Mesenchymal stem cell (in vitro differentiated cells and primary cell): ENCODE data around the gene IFITM1.
A peak's percentile ranks its signal among the peaks of the same experiment; 100 is the strongest.
"Not testable (repeated sequence)": the region's sequence is repeated elsewhere in the genome, so short reads cannot be mapped to it uniquely, and the experiment has no call there.

ENCODE experiments used
- DNase-seq: peaks from one replicate; pipeline ENCODE4 v3.0.0-alpha.2; 2013
- H2AFZ ChIP-seq: one replicate; pipeline ENCODE4 v1.6.1; 2013; ENCODE audit warnings: low read depth, mild to moderate bottlenecking, control low read depth, inconsistent platforms, low read length, moderate library complexity
- H2AK5ac ChIP-seq: 2 replicates; pipeline ENCODE4 v1.6.1; 2013; ENCODE audit warnings: low read length, moderate library complexity, mild to moderate bottlenecking, inconsistent platforms; ENCODE audit not compliant: severe bottlenecking
- H2BK120ac ChIP-seq: one replicate; pipeline ENCODE4 v1.6.1; 2013; ENCODE audit warnings: low read depth, mild to moderate bottlenecking, inconsistent platforms, low read length, moderate library complexity
- H2BK12ac ChIP-seq, 2 experiments: one replicate each; pipeline ENCODE4 v1.6.1; 2013; ENCODE audit warnings: inconsistent platforms in 2 of 2, low read length in 2 of 2, mild to moderate bottlenecking in 2 of 2, moderate library complexity in 2 of 2, control low read depth in 1 of 2
- H2BK15ac ChIP-seq: one replicate; pipeline ENCODE4 v1.6.1; 2013; ENCODE audit warnings: mild to moderate bottlenecking, low read depth, inconsistent platforms; ENCODE audit not compliant: poor library complexity, severe bottlenecking
- H2BK5ac ChIP-seq: 2 replicates; pipeline ENCODE4 v1.6.1; 2013; ENCODE audit warnings: low read depth, mild to moderate bottlenecking, low read length, control low read depth, inconsistent platforms; ENCODE audit not compliant: poor library complexity, severe bottlenecking
- H3K14ac ChIP-seq, 2 experiments: one replicate each; pipeline ENCODE4 v1.6.1; 2013; ENCODE audit warnings: inconsistent platforms in 2 of 2, low read length in 2 of 2, control low read depth in 1 of 2, mild to moderate bottlenecking in 1 of 2, moderate library complexity in 1 of 2
- H3K18ac ChIP-seq, 2 experiments: one replicate each; pipeline ENCODE4 v1.6.1; 2013; ENCODE audit warnings: inconsistent platforms in 2 of 2, low read length in 2 of 2, control low read depth in 1 of 2, low read depth in 1 of 2, mild to moderate bottlenecking in 1 of 2
- H3K23ac ChIP-seq, 2 experiments: one replicate each; pipeline ENCODE4 v1.6.1; 2013; ENCODE audit warnings: inconsistent platforms in 2 of 2, low read length in 2 of 2, mild to moderate bottlenecking in 2 of 2, moderate library complexity in 2 of 2, control low read depth in 1 of 2
- H3K27ac ChIP-seq: 2 replicates; pipeline ENCODE4 v1.5.1; 2013; ENCODE audit warnings: mild to moderate bottlenecking, moderate library complexity, low read length, control low read depth, inconsistent platforms; ENCODE audit not compliant: poor library complexity, severe bottlenecking
- H3K27me3 ChIP-seq, 2 experiments: 2 replicates each; pipeline versions ENCODE4 v1.6.1 to v1.7.0; 2013; ENCODE audit warnings: low read length in 2 of 2, mild to moderate bottlenecking in 2 of 2, moderate library complexity in 2 of 2, control low read depth in 1 of 2, inconsistent platforms in 1 of 2; ENCODE audit not compliant: control insufficient read depth in 1 of 2, insufficient read depth in 1 of 2
- H3K36me3 ChIP-seq, 2 experiments: 2 replicates each; pipeline versions ENCODE4 v1.6.1 to v1.7.0; 2013; ENCODE audit warnings: low read length in 2 of 2, control low read depth in 1 of 2, inconsistent platforms in 1 of 2, low read depth in 1 of 2, mild to moderate bottlenecking in 1 of 2; ENCODE audit not compliant: insufficient read depth in 2 of 2, control insufficient read depth in 1 of 2
- H3K4ac ChIP-seq, 2 experiments: one replicate each; pipeline ENCODE4 v1.6.1; 2013; ENCODE audit warnings: inconsistent platforms in 2 of 2, low read length in 2 of 2, mild to moderate bottlenecking in 2 of 2, moderate library complexity in 2 of 2, control low read depth in 1 of 2, low read depth in 1 of 2
- H3K4me1 ChIP-seq: 2 replicates; pipeline ENCODE4 v1.6.1; 2013; ENCODE audit warnings: low read depth, low read length, control low read depth; ENCODE audit not compliant: control insufficient read depth, insufficient read depth
- H3K4me2 ChIP-seq: 2 replicates; pipeline ENCODE4 v1.6.1; 2013; ENCODE audit warnings: low read length, mild to moderate bottlenecking, inconsistent platforms; ENCODE audit not compliant: poor library complexity, severe bottlenecking
- H3K4me3 ChIP-seq, 2 experiments: 2 replicates each; pipeline versions ENCODE4 v1.5.1 to v1.7.0; 2013; ENCODE audit warnings: low read length in 2 of 2, mild to moderate bottlenecking in 2 of 2, control low read depth in 1 of 2, low read depth in 1 of 2; ENCODE audit not compliant: insufficient read depth in 1 of 2
- H3K79me1 ChIP-seq: replicated peaks from 2 replicates; pipeline ENCODE4 v1.6.1; 2013; ENCODE audit warnings: mild to moderate bottlenecking, control low read depth, low read length, inconsistent platforms; ENCODE audit not compliant: poor library complexity, severe bottlenecking
- H3K9ac ChIP-seq: 2 replicates; pipeline ENCODE4 v1.7.0; 2013; ENCODE audit warnings: mild to moderate bottlenecking, low read length, moderate library complexity
- H3K9me3 ChIP-seq: 2 replicates; pipeline ENCODE4 v1.7.0; 2013; ENCODE audit warnings: mild to moderate bottlenecking, low read length; ENCODE audit not compliant: control insufficient read depth
- H4K8ac ChIP-seq: one replicate; pipeline ENCODE4 v1.6.1; 2013; ENCODE audit warnings: inconsistent platforms, mild to moderate bottlenecking, low read length, moderate library complexity
- H4K91ac ChIP-seq: one replicate; pipeline ENCODE4 v1.6.1; 2013; ENCODE audit warnings: mild to moderate bottlenecking, low read length, inconsistent platforms
- WGBS: methylation state at CpG from one replicate; pipeline ENCODE4 v1.1.7; 2013; ENCODE audit warnings: mixed read lengths; 5-methylcytosine and 5-hydroxymethylcytosine counted together

Gene IFITM1

DNA sequence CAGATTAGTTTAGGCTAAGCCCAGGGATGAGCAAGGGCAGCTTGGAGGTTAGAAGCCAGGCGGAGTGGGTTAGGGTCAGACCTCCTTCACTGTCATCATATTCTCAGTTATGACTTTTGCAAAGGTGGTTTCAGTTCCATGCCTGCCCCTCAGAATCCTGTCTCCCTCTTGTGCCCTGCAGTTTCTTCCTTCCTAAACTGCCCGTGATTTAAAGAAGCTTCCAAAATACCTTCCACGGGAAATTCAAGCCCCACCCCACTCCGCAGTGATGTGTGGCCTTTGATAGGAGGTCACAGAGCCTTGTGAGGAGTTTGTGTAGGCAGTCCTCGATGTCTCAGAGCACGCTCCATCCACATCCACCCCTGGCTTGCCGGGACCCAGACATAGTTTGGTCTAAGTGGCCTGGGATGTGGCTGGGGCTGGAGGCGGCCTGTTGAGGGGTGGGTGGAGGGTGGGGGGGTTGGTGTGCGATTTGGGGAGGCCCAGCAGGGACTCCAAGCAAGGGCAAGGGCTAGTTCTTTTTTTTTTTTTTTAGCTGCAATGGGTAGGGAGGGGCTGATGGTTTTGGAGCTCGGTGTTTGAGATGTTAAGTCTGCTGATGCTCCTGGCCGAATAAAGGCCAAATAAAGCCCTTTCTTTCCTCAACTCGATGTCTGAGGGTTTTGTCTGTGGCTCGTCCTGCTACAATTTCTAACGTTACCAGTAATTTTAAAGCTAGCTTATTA, 1.6 kb upstream of the IFITM1 start:
- Histone ChIP-seq H3K27me3 (peaks cover 0 to 10% of the 10 kb centered on the region in 2 experiments), H3K9ac (peak overlapping the region; percentile 88), H3K4ac (peak overlapping the region in 1 of 2 experiments; percentile 69), H3K14ac (no peak overlapping the region), H2BK5ac (no peak overlapping the region), H2BK15ac (peak overlapping the region; percentile 23), H2BK12ac (peak overlapping the region in 1 of 2 experiments; percentile 84), H3K27ac (no peak overlapping the region), H4K8ac (peak overlapping the region; percentile 19), H3K79me1 (peaks cover 17% of the 10 kb centered on the region), H4K91ac (peak overlapping the region; percentile 83), H3K4me3 (peak overlapping the region in 1 of 2 experiments; percentile 66), H3K36me3 (peaks cover 0 to 7% of the 10 kb centered on the region in 2 experiments), H2AFZ (no peak overlapping the region), H3K9me3 (no peaks in the 10 kb centered on the region), H3K18ac (peak overlapping the region; percentile 13 to 19), H2AK5ac (peak overlapping the region; percentile 61), H3K4me2 (no peak overlapping the region), H2BK120ac (peak overlapping the region; percentile 92), H3K4me1 (peaks cover 44% of the 10 kb centered on the region), H3K23ac (no peak overlapping the region)
- DNase-seq, result no peak
- WGBS, result 68% methylated on average over 10 of the region's 14 CpGs

DNA sequence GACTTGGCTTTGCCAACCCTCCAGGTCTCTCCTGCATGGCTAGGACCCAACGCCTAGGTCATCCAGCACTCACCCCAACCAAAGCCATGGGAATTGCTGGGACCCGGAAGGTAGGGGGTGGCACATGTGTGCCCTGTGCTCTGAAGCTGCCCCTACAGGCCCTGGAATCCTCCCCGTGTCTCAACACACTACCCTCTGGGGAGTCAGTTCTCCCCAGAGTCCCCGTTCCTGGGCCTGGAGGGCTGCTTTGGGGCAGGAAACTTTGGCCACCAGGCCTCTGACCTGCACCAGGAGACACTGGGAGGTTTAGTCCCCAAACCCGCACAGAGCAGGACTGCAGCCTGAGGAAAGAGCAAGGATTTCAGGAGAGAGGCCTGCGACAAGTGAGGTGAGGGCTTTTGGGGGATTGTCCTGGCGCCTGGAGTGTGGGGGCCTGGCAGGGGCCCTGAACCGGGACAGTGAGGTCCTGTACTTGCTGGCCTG, 495 bp upstream of the IFITM1 start:
- peak overlapping the region; percentile 95 for H2BK15ac ChIP-seq
- 38% methylated on average over 8 of the region's 8 CpGs for WGBS
- H4K91ac ChIP-seq, result peak overlapping the region; percentile 83
- H3K14ac ChIP-seq, result peak overlapping the region in 1 of 2 experiments; percentile 3
- H3K27me3 ChIP-seq, result peaks cover 0 to 10% of the 10 kb centered on the region in 2 experiments
- DNase-seq, result no peak
- H3K27ac ChIP-seq, result peak overlapping the region; percentile 46
- no peak overlapping the region for H3K4me2 ChIP-seq
- peak overlapping the region in 1 of 2 experiments; percentile 91 for H3K4me3 ChIP-seq
- peak overlapping the region; percentile 23 for H2AFZ ChIP-seq
- peaks cover 0 to 7% of the 10 kb centered on the region in 2 experiments for H3K36me3 ChIP-seq
- H3K23ac ChIP-seq, result peak overlapping the region in 1 of 2 experiments; percentile 89
- peaks cover 38% of the 10 kb centered on the region for H3K4me1 ChIP-seq
- peak overlapping the region; percentile 62 to 97 for H3K18ac ChIP-seq
- H4K8ac ChIP-seq, result peak overlapping the region; percentile 81
- no peak overlapping the region for H2BK5ac ChIP-seq
- peaks cover 15% of the 10 kb centered on the region for H3K79me1 ChIP-seq
- H3K9me3 ChIP-seq, result no peaks in the 10 kb centered on the region
- peak overlapping the region; percentile 62 to 98 for H2BK12ac ChIP-seq
- peak overlapping the region; percentile 88 for H3K9ac ChIP-seq
- H2BK120ac ChIP-seq, result peak overlapping the region; percentile 91
- peak overlapping the region; percentile 69 to 96 for H3K4ac ChIP-seq
- peak overlapping the region; percentile 0 for H2AK5ac ChIP-seq

DNA sequence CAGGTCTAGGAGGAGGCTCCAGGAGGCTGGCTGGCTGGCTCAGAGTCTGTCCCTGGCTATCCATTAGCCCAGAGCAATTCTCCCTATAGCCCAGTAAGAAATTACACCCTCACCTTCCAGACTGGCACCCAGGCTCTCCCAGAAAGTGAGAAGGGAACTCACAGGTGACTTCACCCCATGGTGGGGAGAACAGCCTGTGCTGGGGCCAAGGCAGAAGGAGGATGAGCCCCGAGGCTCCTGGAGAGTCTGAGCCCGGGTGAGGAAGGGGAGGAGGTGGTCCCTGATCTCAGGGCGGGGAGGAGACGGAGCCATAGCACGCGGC, 675 bp downstream of the IFITM1 start:
- H3K79me1 ChIP-seq, result peaks cover 12% of the 10 kb centered on the region
- 8% methylated on average over 4 of the region's 6 CpGs for WGBS

DNA sequence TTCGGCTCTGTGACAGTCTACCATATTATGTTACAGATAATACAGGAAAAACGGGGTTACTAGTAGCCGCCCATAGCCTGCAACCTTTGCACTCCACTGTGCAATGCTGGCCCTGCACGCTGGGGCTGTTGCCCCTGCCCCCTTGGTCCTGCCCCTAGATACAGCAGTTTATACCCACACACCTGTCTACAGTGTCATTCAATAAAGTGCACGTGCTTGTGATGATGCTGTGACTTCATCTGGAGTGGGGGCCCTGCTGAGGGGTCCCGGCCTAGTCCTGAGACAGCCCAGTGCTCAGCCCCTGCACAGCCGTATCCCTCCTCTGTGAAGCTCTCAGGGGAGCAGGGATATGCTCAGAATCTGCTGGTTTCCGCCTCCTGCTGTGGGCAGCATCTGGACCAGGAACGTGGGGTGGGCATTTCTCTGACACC, 1.2 kb downstream of the IFITM1 start:
- WGBS, result 43% methylated on average over 9 of the region's 9 CpGs
- Histone ChIP-seq H3K4me3 (peak overlapping the region in 1 of 2 experiments; percentile 91), H2BK12ac (peak overlapping the region in 1 of 2 experiments; percentile 3), H3K27me3 (peaks cover 0 to 10% of the 10 kb centered on the region in 2 experiments), H2BK120ac (no peak overlapping the region), H3K14ac (peak overlapping the region in 1 of 2 experiments; percentile 76), H3K4me1 (peaks cover 34% of the 10 kb centered on the region), H4K91ac (no peak overlapping the region), H3K9ac (peak overlapping the region; percentile 88), H3K79me1 (peaks cover 12% of the 10 kb centered on the region), H3K23ac (peak overlapping the region in 1 of 2 experiments; percentile 78), H4K8ac (no peak overlapping the region), H2AK5ac (no peak overlapping the region), H3K4me2 (no peak overlapping the region), H3K36me3 (peaks cover 0 to 7% of the 10 kb centered on the region in 2 experiments), H3K27ac (no peak overlapping the region), H2BK15ac (no peak overlapping the region), H3K4ac (no peak overlapping the region), H2BK5ac (no peak overlapping the region), H3K9me3 (no peaks in the 10 kb centered on the region), H2AFZ (no peak overlapping the region), H3K18ac (peak overlapping the region in 1 of 2 experiments; percentile 14)
- DNase-seq, result peak; percentile 33

More for the DNA sequence above, 675 bp downstream of the IFITM1 start:
- H3K4me3 ChIP-seq, result peak overlapping the region; percentile 49 to 91
- DNase-seq, H2BK15ac ChIP-seq, H2AK5ac ChIP-seq, H3K9me3 ChIP-seq, H3K27ac ChIP-seq, H2BK12ac ChIP-seq, H3K36me3 ChIP-seq, H4K8ac ChIP-seq, H2AFZ ChIP-seq, H3K23ac ChIP-seq, H3K27me3 ChIP-seq, H2BK5ac ChIP-seq: not testable (repeated sequence)
- H2BK120ac ChIP-seq, result peak overlapping the region; percentile 0
- H3K4me2 ChIP-seq, result peak overlapping the region; percentile 79
- peaks cover 32% of the 10 kb centered on the region for H3K4me1 ChIP-seq
- peak overlapping the region; percentile 54 to 92 for H3K18ac ChIP-seq
- peak overlapping the region; percentile 88 for H3K9ac ChIP-seq
- H3K14ac ChIP-seq, result peak overlapping the region in 1 of 2 experiments; percentile 68
- peak overlapping the region; percentile 36 for H4K91ac ChIP-seq
- peak overlapping the region in 1 of 2 experiments; percentile 7 for H3K4ac ChIP-seq
